HG03565 (cell line): ENCODE measurements around the gene RXRA.

ENCODE experiments used
- ATAC-seq: cut with Tn5 transposase; IDR thresholded peaks from one replicate; pipeline ENCODE4 v1.9.1; 2021; ENCODE audit warnings: mild to moderate bottlenecking, moderate library complexity; ENCODE audit not compliant: unreplicated experiment

The RXRA gene

DNA sequence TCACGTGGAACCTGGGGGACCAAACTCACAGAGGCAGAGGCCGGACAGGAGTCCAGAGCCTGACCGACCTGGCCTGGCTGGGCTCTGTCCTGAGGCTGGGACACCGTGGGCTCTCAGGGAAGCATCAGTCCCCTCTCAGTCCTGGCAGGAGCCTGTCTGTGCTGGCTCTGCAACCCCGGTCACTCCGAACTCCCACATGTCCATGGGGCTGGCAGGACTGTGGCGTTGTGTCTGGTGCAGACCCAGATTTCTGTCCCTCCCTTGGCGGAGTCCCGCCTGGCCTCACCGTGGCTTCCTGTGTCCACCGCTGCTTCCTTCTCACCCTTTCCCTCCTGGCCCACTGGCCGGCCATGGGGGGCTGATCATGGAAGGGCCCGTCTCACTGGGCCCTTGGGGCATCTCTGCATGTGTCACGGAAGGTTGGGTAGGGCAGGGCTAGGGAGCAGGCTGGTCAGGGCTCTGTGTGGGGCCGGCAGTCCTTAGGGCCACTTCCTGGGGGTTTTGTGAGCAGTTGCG, 68.8 kb downstream of the RXRA start:
- ATAC-seq: no peak

DNA sequence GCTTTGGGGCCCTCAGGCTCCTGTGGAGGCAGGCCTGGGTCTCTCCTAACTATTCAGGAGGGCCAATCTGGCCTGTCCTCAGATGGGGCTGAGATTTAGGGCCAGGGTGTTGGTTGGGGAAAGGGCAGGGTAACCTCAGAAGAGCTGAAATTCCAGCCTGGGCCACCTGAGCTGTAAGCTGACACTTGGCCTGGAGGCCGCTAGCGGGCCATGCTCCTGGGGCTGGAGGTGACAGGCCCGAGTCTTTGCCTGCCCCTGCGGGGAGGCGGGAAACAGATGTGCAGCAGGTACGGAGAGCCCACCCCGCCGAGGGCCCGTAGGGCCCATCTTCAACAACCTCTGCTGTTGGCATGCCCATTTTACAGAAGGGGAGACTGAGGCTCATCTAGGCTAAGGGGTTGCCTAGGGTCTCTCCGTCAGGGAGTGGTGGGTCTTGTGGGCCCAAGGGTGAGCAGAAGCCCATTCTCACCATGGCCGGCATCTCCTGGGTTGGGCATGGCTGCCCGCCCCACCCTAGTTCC, 69.5 kb downstream of the RXRA start:
- no peak for ATAC-seq

- ATAC-seq: no peak
These were observed 70.0 kb downstream of the RXRA start for GRCh38 chr9:134396258-134396742.

DNA sequence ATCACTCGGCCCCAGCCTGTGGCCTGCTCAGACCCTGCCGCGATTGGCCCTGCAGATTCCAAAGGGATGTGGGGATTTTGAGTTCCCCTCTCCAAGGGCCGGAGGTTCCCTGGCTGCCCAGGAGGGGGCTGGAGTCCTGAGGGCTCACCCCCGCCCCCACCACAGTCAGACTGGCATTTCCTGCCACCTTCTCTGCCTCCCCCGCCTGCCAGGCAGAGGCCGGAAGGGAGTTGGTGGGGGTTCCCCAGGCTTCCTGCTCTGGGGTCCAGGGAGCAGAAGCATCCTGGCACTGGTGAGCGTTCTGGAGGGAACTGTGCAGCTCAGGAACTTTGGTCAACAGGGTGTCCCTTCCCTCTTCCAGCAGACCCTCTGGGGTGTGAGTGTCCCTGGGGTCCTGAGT, 70.6 kb downstream of the RXRA start:
- no peak for ATAC-seq

DNA sequence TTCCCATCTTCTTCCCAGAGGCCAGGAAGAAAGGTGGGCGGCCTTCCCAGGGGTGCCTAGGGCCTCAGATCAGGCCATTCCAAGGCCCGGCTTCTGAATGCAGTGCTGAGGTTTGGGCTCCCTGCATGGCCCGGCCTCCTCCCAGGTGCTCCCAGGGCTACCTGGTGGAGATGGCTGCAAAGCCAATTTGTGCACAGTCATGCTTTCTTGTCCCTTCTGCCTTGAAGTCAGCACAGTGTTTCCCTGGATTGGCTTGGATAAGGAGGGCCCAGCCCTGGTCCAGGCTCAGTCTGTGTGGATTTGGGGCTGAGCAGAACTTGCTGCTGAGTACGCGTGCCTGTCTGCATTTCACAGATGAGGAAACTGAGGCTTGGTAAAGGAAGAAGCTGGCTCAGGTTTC, 72.5 kb downstream of the RXRA start:
- no peak for ATAC-seq

DNA sequence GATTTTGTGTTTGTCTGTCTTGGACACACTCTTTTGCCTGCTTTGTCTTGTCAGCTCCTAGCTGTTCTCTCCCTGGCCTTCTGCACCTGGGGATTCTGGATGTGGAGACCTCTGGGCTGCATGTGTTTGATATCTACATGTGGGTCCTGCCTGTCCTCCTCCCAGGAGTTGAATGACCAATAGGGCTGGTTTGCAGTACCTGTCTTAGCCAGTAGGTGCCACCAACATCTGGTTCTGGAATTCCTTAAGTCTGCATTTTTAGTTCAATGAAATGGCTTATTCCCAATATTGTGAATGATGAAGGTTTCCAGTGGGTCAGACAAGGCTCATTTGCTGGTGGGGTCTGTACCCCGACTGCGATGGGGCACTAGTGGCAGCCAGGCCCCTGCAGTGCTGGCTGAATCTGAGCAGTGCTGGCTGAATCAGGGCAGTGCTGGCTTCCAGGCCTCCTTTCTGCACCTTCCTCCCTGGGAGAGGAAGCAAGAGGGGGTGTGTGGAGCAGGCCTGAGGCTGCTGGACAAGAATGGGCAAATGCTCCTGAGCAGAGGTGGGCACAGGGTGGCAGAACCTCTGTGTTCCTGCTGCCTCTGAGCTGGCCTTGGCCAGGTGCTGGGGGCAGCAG, 73.3 kb downstream of the RXRA start:
- no peak for ATAC-seq

DNA sequence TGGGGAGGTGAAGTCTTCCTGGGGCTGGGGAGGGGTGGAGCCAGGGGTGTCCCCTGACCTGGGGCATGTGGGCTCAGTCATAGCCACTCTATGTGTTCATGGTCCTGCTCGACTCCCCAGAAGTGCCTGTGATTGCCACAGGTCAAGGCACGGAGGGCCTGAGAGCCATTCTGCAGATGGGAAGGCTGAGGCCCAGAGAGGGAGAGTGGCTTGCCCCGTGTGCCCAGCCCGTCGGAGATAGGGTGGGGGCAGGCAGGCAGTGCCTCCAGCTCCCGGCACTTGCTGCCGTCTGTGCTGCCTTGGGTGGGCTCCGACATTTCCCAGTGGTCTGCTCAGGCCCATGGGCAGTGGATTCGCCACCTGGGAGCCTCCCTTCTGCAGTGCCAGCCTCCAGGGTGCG, 74.0 kb downstream of the RXRA start:
- ATAC-seq: no peak

- ATAC-seq: no peak
These were observed 75.1 kb downstream of the RXRA start for GRCh38 chr9:134401391-134401790.

- no peak for ATAC-seq
These were observed 75.9 kb downstream of the RXRA start for GRCh38 chr9:134402182-134402581.

- no peak for ATAC-seq
These were observed 77.0 kb downstream of the RXRA start for GRCh38 chr9:134403292-134403681.

DNA sequence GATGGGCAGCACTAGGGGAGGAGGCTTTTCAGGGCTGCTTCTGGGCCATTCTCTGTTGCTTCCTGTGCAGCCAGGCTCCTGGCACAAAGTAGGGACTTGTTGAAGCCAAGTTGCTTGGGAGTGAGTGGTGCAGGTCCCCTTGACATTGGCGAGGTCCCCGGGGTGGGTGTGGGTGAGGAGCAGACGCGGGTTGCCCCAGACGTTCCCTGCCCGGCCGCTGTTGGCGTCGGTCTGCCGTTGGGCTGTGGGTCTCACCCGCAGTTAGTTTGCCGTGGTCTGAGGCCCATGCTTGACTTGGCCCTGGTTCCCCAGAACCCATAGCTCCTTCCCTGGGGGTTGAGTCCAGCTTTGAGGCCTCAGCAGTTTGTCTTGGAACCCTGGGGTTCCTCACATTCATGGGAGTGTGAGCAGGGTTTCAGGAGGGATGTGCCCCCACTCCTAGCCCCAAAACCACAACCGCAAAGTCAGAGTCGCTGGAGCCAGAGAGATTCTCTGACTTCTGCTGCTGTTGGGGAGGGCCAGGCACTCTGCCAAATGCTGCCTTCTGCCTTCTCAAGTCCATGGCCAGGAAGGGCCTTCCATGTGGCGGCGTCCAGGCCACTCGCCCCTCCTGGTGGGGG, 77.5 kb downstream of the RXRA start:
- ATAC-seq: no peak

DNA sequence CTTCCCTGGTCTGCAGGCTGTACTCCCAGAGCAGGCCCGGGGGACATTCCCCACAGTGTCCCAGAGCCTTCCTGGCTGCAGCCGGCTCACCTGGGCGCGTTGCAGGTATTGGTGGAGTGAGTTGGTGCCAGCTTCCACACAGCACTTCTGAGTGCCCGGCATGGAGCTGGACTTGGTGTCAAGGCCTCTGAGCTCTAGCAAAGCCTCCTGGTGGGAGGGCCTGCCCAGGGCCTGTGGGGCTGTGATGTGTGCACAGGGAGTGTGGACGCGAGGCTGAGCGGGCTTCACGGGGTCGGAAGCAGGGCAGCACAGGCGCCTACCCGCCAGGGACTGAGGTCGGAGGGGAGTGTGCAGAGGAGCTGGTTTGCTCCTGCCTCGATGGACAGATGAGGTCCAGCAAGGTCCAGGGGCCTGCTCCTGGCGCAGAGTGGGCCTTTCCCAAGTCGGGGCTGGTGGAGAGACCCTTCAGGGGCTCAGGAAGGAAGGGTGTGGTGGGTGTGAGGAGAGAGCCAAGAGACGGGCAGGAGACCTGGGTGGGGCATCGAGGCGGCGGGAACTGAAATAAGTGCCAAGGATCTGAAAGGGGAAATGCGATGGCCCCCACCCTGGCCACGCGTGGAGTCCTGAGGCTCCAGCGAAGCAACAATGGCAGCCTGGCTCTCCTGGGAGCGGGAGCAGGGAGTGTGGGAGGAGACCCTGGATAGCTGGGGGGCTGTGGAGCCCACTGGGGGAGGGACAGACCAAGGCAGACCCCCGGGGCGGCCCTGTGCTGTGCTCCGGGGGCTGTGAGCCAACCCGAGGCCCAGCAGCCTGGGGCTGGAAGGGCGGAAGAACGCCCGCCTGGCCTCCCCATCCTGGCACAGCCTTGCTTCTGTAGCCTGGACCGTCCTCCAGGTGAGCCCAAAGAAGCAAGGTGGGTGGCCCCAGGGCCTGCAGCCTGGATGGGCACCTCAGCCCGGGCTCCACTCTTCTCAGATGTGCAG, 78.4 kb downstream of the RXRA start:
- no peak for ATAC-seq

DNA sequence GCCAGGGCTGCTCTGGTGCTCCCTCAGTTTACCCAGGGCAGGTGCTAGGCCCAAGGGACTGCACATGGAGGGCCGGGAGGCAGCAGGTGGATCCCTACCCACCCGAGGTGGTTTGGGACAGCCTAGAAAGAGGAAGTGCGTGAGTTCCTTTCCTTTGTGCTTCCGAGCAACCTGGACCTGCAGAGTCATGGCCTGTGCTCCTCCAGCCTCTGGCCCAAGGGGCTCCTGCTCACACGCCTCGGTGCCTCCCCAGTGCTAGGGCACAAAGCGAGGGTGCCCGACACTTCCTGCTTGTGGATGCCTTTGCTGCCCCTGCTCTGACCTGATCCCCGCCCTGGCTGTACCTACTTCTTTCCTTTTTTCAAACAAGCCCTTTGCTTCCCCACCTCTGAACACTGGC, 79.3 kb downstream of the RXRA start:
- no peak for ATAC-seq

GRCh38 chr9:134406366-134407120, 80.3 kb downstream of the RXRA start:
- no peak for ATAC-seq

DNA sequence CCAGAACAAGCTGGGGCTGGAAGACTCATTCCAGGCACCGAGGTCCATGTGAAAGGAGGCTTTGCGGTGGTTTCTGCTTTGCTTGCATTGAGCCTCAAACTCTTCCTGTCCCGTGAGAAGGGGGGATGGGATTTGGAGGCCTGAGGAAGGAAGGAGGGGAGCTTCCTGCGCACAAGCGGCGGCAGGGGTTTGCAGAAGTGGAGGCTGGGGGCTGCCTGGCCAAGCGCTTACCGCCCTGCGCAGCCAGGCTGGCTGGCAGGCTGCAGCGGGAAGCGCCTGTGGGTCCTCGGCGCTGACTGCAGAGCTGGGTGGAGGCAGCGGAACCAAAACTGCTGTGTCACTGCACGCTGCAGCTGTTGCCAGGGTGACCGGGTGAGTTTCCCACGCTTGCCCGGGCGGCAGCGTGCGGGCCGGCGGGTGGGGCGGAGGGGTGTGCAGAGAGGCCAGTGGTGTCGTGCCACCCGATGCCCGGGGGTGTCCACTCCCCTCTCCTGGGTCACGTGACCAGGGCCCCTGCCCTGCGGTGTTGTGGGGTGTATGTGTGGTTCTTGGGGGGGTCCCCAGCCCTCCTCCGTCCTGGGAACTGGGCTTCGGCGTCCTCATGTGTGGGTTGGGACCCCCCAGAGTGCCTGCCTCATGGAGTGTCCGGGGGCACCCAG, 81.0 kb downstream of the RXRA start:
- ATAC-seq: peak; percentile 67

- ATAC-seq: no peak
These were observed 82.1 kb downstream of the RXRA start for GRCh38 chr9:134408389-134408788.

DNA sequence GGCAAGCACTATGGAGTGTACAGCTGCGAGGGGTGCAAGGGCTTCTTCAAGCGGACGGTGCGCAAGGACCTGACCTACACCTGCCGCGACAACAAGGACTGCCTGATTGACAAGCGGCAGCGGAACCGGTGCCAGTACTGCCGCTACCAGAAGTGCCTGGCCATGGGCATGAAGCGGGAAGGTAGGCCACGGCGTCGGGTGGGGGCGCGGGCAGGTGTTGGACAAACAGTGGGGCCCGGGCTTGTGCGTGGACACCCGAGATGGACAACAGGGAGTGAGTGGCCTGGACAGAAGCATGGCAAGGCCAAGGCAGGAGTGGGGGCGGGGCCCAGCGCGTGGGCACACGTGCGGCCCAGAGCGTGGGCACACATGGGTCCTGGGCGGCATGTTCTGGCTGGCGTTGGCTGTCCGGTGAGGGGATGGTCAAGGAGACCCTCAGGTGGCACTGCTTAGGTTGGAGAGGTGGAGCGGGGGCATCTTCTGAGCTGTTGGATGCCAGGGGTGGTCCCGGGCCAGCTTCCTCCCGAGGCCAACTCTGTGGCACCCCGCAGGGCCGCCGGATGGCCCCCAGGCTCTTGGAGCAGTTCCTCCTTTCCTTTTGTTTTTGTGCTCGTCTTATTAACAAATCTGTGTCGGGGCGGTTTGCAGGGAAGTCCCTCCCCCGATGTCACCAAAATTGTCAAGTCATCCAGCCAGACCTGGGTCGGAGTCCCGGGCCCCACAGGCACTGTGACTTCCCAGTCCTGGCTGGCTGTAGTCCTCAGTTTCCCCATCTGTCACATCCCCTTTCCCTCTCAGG, 82.9 kb downstream of the RXRA start:
- ATAC-seq: no peak

DNA sequence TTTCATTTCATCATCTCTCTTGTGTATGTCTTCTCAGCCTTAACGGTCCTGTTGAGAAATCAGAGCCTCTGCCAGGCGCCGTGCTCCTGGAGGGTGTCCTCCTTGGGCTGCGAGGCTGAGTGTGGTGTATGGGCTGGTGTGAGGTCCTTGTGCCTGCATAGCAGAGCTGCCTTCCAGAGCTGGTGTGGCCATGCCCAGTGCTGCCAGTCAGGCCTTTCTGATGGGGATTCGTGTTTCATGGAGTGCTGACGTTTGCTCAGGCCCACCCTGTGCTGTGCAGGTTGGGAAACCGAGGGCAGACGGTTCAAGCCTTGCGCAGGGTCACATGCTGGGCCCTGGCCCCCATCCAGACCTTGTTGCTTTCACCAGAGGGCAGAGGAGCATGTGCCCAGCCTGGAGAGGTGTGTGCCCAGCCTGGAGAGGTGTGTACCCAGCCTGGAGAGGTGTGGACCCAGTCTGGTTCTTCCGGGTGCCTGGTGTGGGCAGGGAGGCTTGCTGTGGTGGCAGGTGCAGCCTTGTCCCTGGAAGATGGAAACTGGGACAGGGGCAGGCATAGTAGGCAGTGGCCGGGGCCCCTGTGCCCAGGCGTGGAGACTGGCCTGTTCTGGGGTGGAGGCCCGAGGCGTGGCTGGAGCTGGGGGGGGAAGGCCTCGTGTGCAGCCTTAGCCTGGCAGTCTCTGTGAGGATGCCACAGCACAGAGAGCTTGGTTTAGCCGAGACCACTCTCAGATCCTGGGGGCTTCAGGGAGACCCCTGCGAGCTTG, 84.0 kb downstream of the RXRA start:
- ATAC-seq: no peak

- no peak for ATAC-seq
These were observed 84.6 kb downstream of the RXRA start for GRCh38 chr9:134410835-134411217.
